ENCODE measurements around the gene TGFBR1.

The TGFBR1 gene

DNA sequence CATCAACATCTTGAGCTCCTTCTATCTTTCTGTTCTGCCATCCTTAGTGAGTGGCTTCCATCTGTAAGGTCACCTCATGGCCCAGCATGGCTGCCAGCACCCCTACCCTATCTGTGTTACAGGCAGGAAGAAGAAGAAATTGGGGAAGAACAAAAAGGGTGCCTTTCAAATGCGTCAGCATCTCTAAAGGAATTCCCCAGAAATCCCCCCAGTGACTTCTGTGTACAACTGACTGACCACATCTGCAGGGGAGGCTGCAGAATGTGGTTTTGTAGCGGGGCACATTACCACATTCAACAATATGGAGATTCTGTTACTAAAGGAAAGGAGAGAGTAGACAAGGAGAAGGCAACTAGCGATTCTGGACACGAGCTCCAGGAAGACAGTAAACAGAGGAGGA lies 76.7 kb downstream of the TGFBR1 start:
- Histone ChIP-seq H3K4me1 (ENCODE audit: control insufficient read depth, insufficient read depth, low read length) (peaks cover 9% of the 10 kb centered on the region), H3K9me3 (ENCODE audit: control insufficient read depth, insufficient read depth, low read depth, low read length) (no peaks in the 10 kb centered on the region), H3K36me3 (ENCODE audit: control insufficient read depth, insufficient read depth, low read length) (no peaks in the 10 kb centered on the region), H3K9ac (ENCODE audit: low read length) (no peak overlapping the region), H3K4me3 (ENCODE audit: low read depth, low read length) (no peak overlapping the region), H3K27me3 (ENCODE audit: control insufficient read depth, insufficient read depth, low read length) (no peaks in the 10 kb centered on the region), H3K27ac (ENCODE audit: low read depth, low read length) (no peak overlapping the region)

DNA sequence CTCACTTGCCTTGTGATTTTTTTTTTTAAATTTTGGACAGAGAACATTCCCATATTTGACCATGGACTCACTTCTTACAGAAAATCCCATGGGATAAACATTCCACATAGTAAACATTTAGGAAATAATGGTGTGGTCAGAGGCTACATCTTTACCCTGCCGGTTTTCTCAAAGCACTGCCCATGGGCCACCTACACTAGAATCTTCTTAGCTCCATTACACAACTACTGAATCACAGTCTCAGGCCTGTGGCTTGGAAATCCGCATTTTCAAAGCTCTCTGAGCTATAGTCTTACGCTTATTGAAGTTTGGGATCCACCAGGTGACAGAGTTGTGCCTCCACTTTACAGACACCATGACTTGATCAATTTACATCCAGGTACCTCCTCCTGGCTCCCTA lies 77.4 kb downstream of the TGFBR1 start:
- Histone ChIP-seq H3K4me3 (ENCODE audit: low read depth, low read length) (no peak overlapping the region), H3K9me3 (ENCODE audit: control insufficient read depth, insufficient read depth, low read depth, low read length) (no peaks in the 10 kb centered on the region), H3K27ac (ENCODE audit: low read depth, low read length) (no peak overlapping the region), H3K4me1 (ENCODE audit: control insufficient read depth, insufficient read depth, low read length) (peaks cover 7% of the 10 kb centered on the region), H3K9ac (ENCODE audit: low read length) (no peak overlapping the region), H3K27me3 (ENCODE audit: control insufficient read depth, insufficient read depth, low read length) (no peaks in the 10 kb centered on the region), H3K36me3 (ENCODE audit: control insufficient read depth, insufficient read depth, low read length) (no peaks in the 10 kb centered on the region)

DNA sequence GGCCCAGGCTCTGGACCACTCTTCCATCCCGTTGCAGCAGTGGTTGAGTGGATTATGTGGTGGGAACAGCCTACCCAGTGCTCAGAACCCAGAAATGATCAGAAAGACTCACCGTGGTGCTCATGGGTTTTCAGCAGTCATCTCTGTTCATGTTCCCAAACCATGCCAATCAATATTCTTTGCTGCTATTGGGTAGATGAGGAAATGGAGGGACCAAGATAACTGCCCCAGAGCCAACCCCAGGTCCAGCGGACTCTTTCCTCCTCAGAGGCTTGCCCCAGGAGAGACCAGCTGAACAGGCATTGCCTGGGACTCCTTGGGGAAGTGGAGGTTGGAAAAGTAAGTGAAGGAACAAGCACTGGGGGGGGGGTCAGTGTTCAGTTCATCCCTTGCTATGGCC lies 78.7 kb downstream of the TGFBR1 start:
- Histone ChIP-seq H3K27me3 (ENCODE audit: control insufficient read depth, insufficient read depth, low read length) (0 out of 2 replicates have a peak, but pooled peaks cover 4% of the 10 kb centered on the region), H3K36me3 (ENCODE audit: control insufficient read depth, insufficient read depth, low read length) (no peaks in the 10 kb centered on the region), H3K27ac (ENCODE audit: low read depth, low read length) (no peak overlapping the region), H3K4me1 (ENCODE audit: control insufficient read depth, insufficient read depth, low read length) (peaks cover 7% of the 10 kb centered on the region), H3K9ac (ENCODE audit: low read length) (no peak overlapping the region), H3K9me3 (ENCODE audit: control insufficient read depth, insufficient read depth, low read depth, low read length) (no peaks in the 10 kb centered on the region), H3K4me3 (ENCODE audit: low read depth, low read length) (no peak overlapping the region)

GRCh38 chr9:99184110-99184474 lies 79.2 kb downstream of the TGFBR1 start:
- no peak overlapping the region for H3K4me3 ChIP-seq (ENCODE audit: low read depth, low read length)
- H3K4me1 ChIP-seq (ENCODE audit: control insufficient read depth, insufficient read depth, low read length), result peaks cover 7% of the 10 kb centered on the region
- H3K9me3 ChIP-seq (ENCODE audit: control insufficient read depth, insufficient read depth, low read depth, low read length), result no peaks in the 10 kb centered on the region
- no peaks in the 10 kb centered on the region for H3K36me3 ChIP-seq (ENCODE audit: control insufficient read depth, insufficient read depth, low read length)
- 0 out of 2 replicates have a peak, but pooled peaks cover 5% of the 10 kb centered on the region for H3K27me3 ChIP-seq (ENCODE audit: control insufficient read depth, insufficient read depth, low read length)
- no peak overlapping the region for H3K27ac ChIP-seq (ENCODE audit: low read depth, low read length)
- no peak overlapping the region for H3K9ac ChIP-seq (ENCODE audit: low read length)

GRCh38 chr9:99184475-99185347 lies 79.8 kb downstream of the TGFBR1 start:
- no peaks in the 10 kb centered on the region for H3K9me3 ChIP-seq (ENCODE audit: control insufficient read depth, insufficient read depth, low read depth, low read length)
- H3K9ac ChIP-seq (ENCODE audit: low read length), result peak overlapping the region; percentile 14
- 0 out of 2 replicates have a peak, but pooled peaks cover 5% of the 10 kb centered on the region for H3K27me3 ChIP-seq (ENCODE audit: control insufficient read depth, insufficient read depth, low read length)
- no peaks in the 10 kb centered on the region for H3K36me3 ChIP-seq (ENCODE audit: control insufficient read depth, insufficient read depth, low read length)
- H3K4me3 ChIP-seq (ENCODE audit: low read depth, low read length), result no peak overlapping the region
- H3K4me1 ChIP-seq (ENCODE audit: control insufficient read depth, insufficient read depth, low read length), result peaks cover 7% of the 10 kb centered on the region
- no peak overlapping the region for H3K27ac ChIP-seq (ENCODE audit: low read depth, low read length)

DNA sequence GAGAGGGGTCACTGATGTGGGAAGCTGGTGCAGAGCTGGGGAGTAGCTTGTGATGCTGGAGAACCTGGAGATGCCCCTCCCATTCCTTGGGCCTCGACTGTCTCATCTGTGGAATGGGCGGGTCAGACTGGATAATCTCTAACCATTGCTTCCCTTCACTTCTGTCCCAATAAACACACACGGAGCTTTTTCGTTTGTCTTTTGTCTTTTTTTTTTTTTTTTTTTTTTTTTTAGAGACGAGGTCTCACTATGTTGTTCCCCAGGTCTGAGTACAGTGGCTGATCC lies 80.4 kb downstream of the TGFBR1 start:
- no peak overlapping the region for H3K9ac ChIP-seq (ENCODE audit: low read length)
- H3K4me3 ChIP-seq (ENCODE audit: low read depth, low read length), result no peak overlapping the region
- no peak overlapping the region for H3K27ac ChIP-seq (ENCODE audit: low read depth, low read length)
- no peaks in the 10 kb centered on the region for H3K9me3 ChIP-seq (ENCODE audit: control insufficient read depth, insufficient read depth, low read depth, low read length)
- peaks cover 7% of the 10 kb centered on the region for H3K4me1 ChIP-seq (ENCODE audit: control insufficient read depth, insufficient read depth, low read length)
- 0 out of 2 replicates have a peak, but pooled peaks cover 5% of the 10 kb centered on the region for H3K27me3 ChIP-seq (ENCODE audit: control insufficient read depth, insufficient read depth, low read length)
- H3K36me3 ChIP-seq (ENCODE audit: control insufficient read depth, insufficient read depth, low read length), result no peaks in the 10 kb centered on the region

DNA sequence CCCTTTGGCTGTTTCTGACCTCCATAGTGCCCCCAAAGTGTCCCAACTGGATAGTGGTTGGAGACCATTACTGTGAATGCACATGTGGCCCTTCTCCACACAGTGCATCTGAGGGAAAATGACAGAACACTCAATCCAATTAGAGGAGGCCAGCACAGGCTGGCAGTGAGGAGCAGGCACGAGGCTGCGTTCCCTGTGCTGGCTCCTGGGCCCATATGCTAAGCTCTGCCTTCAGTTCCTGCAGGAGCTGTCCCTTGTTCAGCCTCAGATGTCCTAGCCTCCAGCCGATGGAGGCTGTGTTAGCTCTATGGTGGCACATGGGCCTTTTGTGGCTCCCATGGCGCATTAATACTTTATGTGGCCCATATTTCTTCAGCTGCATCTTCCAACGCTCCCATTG lies 81.0 kb downstream of the TGFBR1 start:
- H3K27me3 ChIP-seq (ENCODE audit: control insufficient read depth, insufficient read depth, low read length), result 0 out of 2 replicates have a peak, but pooled peaks cover 5% of the 10 kb centered on the region
- H3K27ac ChIP-seq (ENCODE audit: low read depth, low read length), result no peak overlapping the region
- no peak overlapping the region for H3K9ac ChIP-seq (ENCODE audit: low read length)
- H3K9me3 ChIP-seq (ENCODE audit: control insufficient read depth, insufficient read depth, low read depth, low read length), result no peaks in the 10 kb centered on the region
- no peaks in the 10 kb centered on the region for H3K36me3 ChIP-seq (ENCODE audit: control insufficient read depth, insufficient read depth, low read length)
- peaks cover 7% of the 10 kb centered on the region for H3K4me1 ChIP-seq (ENCODE audit: control insufficient read depth, insufficient read depth, low read length)
- no peak overlapping the region for H3K4me3 ChIP-seq (ENCODE audit: low read depth, low read length)

DNA sequence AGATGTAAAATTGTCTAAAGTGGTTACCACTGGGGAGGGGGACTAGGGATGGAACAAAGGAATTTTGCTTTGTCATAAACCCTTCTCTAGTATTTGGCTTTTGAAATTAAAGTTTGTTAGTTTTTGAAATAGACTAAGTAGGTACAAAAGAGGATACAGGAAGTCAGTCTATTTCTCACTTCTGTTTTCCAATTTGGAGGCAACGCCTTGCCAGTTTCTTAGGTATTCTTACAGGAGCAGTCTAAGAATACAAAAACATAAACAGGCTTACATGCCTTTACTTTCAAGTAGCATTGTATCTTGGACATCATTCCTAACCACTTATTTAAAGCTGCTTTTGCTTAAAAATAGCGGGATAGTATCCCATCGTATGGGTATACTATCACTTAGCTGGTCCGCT lies 82.4 kb downstream of the TGFBR1 start:
- Histone ChIP-seq H3K9me3 (ENCODE audit: control insufficient read depth, insufficient read depth, low read depth, low read length) (no peaks in the 10 kb centered on the region), H3K4me3 (ENCODE audit: low read depth, low read length) (no peak overlapping the region), H3K9ac (ENCODE audit: low read length) (no peak overlapping the region), H3K27me3 (ENCODE audit: control insufficient read depth, insufficient read depth, low read length) (0 out of 2 replicates have a peak, but pooled peaks cover 5% of the 10 kb centered on the region), H3K27ac (ENCODE audit: low read depth, low read length) (no peak overlapping the region), H3K4me1 (ENCODE audit: control insufficient read depth, insufficient read depth, low read length) (peaks cover 7% of the 10 kb centered on the region), H3K36me3 (ENCODE audit: control insufficient read depth, insufficient read depth, low read length) (no peaks in the 10 kb centered on the region)

DNA sequence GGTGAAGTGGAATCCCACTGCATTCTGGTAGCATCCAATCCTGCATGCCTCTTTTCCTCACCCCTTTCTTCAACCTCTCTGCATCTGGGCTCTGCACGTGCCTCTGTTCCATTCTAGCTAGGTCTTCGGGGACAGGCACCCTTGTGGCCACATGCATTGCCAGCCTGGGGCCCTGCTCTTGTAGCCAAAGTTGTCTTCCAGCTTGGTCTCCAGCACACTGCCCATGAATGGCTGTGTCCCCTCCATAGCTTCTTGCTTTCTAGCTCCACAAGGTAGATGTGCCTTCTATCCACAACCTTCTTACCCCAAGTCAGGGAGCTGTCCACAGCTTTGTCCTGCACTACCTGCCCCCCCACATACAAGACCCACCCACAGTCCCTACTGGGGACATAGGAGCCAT lies 84.3 kb downstream of the TGFBR1 start:
- Histone ChIP-seq H3K27me3 (ENCODE audit: control insufficient read depth, insufficient read depth, low read length) (0 out of 2 replicates have a peak, but pooled peaks cover 5% of the 10 kb centered on the region), H3K9me3 (ENCODE audit: control insufficient read depth, insufficient read depth, low read depth, low read length) (no peaks in the 10 kb centered on the region), H3K27ac (ENCODE audit: low read depth, low read length) (no peak overlapping the region), H3K4me3 (ENCODE audit: low read depth, low read length) (no peak overlapping the region), H3K4me1 (ENCODE audit: control insufficient read depth, insufficient read depth, low read length) (peaks cover 4% of the 10 kb centered on the region), H3K9ac (ENCODE audit: low read length) (no peak overlapping the region), H3K36me3 (ENCODE audit: control insufficient read depth, insufficient read depth, low read length) (no peaks in the 10 kb centered on the region)

- Histone ChIP-seq H3K36me3 (ENCODE audit: control insufficient read depth, insufficient read depth, low read length) (no peaks in the 10 kb centered on the region), H3K27me3 (ENCODE audit: control insufficient read depth, insufficient read depth, low read length) (0 out of 2 replicates have a peak, but pooled peaks cover 5% of the 10 kb centered on the region), H3K27ac (ENCODE audit: low read depth, low read length) (no peak overlapping the region), H3K4me3 (ENCODE audit: low read depth, low read length) (no peak overlapping the region), H3K4me1 (ENCODE audit: control insufficient read depth, insufficient read depth, low read length) (peaks cover under 1% of the 10 kb centered on the region), H3K9ac (ENCODE audit: low read length) (no peak overlapping the region), H3K9me3 (ENCODE audit: control insufficient read depth, insufficient read depth, low read depth, low read length) (no peaks in the 10 kb centered on the region)
Measured at GRCh38 chr9:99189887-99190596, 85.1 kb downstream of the TGFBR1 start.

DNA sequence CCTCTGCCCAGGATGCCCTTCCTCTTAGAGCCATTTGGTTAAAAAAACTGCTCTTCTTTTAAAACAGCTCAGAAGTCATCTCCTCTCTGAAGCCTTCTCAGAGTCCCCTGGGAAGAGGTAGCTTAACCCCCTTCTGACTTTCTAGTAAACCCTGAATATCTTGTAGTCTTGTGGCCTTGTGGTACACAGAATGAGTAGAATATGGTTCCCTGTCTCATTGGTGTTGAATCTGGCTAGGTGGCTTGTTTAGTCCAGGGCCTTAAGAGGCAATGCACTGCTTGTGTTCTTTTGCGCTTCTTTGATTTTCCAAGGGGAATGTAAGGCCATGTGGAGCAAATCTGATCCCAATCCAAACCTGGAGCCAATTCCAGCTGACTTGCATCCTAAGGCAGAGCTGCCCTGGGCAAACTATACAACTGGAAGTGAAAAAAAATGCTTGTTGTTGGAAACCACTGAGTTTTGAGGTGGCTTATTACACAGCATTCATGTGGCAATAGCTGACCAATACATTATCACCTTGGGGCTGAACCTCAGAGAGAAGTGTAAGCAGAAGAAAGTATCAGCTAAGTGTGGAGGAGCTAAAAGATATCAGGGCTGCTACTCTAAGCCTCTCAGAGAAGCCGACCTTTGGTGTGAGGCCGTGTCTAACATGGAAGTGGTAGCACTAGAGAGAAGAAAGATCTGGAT lies 85.8 kb downstream of the TGFBR1 start:
- Histone ChIP-seq H3K36me3 (ENCODE audit: control insufficient read depth, insufficient read depth, low read length) (no peaks in the 10 kb centered on the region), H3K4me1 (ENCODE audit: control insufficient read depth, insufficient read depth, low read length) (no peaks in the 10 kb centered on the region), H3K9ac (ENCODE audit: low read length) (no peak overlapping the region), H3K4me3 (ENCODE audit: low read depth, low read length) (no peak overlapping the region), H3K27ac (ENCODE audit: low read depth, low read length) (no peak overlapping the region), H3K9me3 (ENCODE audit: control insufficient read depth, insufficient read depth, low read depth, low read length) (no peaks in the 10 kb centered on the region), H3K27me3 (ENCODE audit: control insufficient read depth, insufficient read depth, low read length) (0 out of 2 replicates have a peak, but pooled peaks cover 5% of the 10 kb centered on the region)

Measured in HUES6 (cell line).